Activated T-cell treated with anti-CD3 and anti-CD28 coated beads for 4 hours (primary cell): ENCODE results near the gene ODF2L.

Experiments
- DNase-seq: peaks from one replicate; pipeline ENCODE4 v3.0.0-alpha.2; 2020

Gene ODF2L

GRCh38 chr1:86395751-86396497, at the start of gene ODF2L:
ODF2L (minus strand) TSS chr1:86396323; CDS start chr1:86387027, 9,296 bp downstream.
- DNase-seq, result peak; percentile 79

DNA sequence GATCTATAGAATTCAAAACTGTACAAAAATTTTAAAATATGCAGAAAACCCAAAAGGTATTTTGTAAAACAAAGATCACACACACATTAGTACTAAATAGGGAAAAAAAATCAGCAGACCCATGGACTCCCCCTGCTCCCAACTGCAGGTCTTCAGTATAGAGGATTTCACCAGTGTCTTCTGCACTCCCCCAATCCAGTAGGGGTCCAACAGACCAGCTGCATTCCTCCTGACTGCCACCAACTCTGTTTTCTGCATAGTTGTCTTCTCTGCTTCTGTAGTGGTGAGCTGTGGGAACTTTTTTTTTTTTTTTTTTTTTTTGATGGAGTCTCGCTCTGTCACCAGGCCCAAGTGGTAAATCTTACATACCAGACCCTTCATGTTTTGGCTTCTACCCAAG, 49.8 kb upstream of the ODF2L start:
- no peak for DNase-seq

DNA sequence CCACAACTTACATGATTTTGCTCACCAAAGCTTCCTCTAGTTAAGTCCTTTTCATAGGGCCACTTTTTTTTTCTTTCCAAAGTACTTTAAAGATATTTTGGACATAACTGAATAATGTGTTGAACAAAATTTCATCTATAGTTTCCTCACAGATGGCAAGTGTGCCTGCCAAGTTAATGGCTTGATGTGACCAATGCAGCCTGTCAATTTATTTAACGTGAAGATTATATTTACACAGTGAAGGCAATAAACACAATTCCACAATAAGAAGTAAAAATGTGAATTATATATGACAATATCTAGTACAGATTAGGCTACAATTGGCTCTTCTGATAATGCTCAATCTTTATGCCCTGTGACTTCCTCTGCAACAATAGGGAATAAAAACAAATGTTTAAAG, 45.9 kb upstream of the ODF2L start:
- no peak for DNase-seq

- DNase-seq, result no peak
These were observed 45.5 kb upstream of the ODF2L start for GRCh38 chr1:86441581-86441980.

DNA sequence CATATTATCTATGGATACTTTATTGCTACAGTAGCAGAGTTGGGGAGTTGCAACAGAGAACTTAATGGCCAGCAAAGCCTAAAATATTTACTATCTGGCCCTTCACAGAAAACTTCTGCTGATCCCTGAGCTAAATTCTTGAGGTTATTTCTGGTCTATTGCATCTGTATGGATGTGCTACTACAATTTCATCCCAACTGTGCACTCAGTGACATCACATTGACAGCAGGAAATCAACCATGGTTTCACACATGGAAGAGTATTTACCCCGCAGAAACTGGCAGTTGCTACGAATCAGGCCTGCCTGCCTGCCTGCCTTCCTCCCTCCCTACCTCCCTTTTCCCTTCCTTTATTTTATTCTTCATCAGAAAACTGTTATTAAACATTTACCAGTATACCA, 39.9 kb upstream of the ODF2L start:
- DNase-seq, result no peak

GRCh38 chr1:86435327-86435726, 39.2 kb upstream of the ODF2L start:
- DNase-seq, result no peak

DNA sequence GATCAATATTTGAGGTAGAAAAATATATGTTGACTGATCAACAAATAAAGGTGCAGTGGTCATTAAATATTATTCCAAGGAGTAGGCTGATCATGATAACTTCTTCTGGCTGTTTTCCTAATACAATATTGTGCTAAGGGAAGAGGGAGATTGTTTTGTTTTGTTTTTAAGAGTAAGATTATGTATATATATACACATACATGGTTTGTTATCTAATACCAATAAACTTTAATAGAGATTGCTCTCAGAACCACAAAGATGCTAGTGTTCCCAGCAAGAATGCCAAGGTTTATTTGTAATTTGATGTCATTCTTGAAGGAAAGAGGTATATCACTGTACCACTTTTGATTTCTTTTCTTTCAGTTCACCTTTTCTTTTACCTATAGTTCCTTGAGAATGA, 37.9 kb upstream of the ODF2L start:
- DNase-seq, result no peak

GRCh38 chr1:86430376-86430775, 34.3 kb upstream of the ODF2L start:
- DNase-seq, result no peak

DNA sequence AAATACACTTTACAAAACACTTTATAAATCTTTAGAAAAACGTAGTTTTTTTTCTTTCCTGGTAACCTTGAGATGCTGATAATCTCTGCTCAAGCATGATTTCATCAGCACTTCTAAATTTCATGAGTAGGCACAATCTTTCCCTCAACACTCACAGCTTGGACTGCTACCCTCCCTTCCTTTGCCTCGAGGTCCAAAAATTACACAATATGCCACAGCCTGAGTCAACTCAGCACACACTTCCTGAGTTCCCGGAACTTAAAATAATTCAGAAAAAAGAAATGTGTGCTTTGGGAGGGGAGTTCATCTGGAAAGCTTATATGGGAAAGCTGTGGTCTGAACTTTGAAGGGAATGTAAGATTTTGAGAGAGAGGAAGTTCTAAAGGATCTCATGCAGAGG, 33.7 kb upstream of the ODF2L start:
- no peak for DNase-seq

- no peak for DNase-seq
These were observed 33.1 kb upstream of the ODF2L start for GRCh38 chr1:86429122-86429725.

- DNase-seq, result no peak
These were observed 27.8 kb upstream of the ODF2L start, which contains the start of gene CLCA2 for GRCh38 chr1:86423873-86424272. CLCA2 (plus strand) TSS chr1:86424171; CDS start chr1:86424248, 77 bp downstream.

DNA sequence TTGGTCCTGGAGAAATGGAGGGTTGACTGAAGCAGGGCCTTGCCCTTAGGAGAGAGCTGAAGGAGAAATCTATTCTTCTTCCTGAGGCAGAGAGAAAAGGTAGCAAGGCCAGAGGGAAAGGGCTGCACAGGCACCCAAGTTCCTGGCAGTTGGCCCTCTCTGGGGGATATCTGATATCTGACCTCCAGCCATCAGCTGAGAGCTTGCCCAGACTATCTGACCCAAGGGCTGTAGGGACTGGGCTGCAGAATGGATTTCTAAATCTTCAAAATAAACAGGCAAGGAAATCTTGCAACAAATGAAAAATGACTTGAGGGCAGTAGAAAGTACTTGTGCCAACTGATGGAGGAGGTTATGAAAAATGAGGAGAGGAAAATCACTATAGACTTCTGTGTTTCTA, 27.4 kb upstream of the ODF2L start:
- no peak for DNase-seq

DNA sequence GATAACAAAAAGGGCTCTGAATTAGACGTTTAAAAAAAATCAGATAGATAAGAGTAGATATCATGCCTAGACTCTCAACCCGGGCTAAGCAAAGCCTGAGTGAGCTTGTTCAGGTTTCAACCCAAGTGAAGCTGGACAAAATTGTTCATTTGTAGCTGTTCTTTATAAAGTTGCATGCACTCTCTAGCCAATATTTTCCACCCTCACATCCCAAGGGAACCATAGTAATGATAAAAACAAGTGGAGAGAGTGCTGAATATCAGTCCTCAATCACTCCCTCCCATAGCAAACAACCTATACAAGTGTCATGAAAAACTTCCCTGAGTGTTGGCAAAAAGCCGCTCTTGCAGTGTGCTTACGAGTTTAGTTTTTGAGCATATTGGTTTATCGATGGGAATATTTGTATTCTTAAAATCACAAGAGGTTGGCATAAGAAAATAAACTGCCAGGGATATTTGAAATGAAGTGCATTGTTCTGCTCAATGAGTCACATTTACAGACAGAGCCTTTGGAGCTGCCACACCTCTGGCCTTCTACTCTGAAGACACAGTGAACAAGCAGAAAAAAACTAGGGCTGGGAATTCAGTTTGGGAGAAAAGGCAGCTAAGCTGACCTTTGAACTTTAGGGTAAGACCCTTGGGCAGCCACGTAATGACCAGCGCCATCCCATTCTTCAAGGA, 25.6 kb upstream of the ODF2L start:
- DNase-seq, result no peak

GRCh38 chr1:86419277-86419903, 23.3 kb upstream of the ODF2L start:
- DNase-seq, result peak; percentile 14

GRCh38 chr1:86416343-86416742, 20.2 kb upstream of the ODF2L start:
- DNase-seq, result no peak

DNA sequence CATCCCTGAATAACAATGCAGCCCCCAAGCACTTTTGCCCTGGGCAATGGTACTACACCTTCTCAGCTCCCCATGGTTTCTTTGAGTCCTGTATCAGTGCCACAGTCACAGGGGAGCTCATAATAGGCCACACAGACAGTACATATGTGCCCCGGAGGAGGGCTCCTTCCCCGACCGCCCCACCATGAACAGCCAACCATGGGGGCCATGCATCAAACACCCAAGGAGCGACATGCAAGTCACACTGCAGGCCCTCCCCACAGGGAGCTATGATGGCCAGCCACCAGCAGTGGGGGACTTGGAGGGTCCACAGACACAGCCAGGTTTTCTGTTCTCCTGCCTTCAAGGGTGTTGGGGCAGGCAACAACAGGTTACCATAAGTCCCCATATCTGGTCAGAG, 14.8 kb upstream of the ODF2L start:
- no peak for DNase-seq

- DNase-seq, result no peak
These were observed 13.4 kb upstream of the ODF2L start for GRCh38 chr1:86409416-86410021.

- no peak for DNase-seq
These were observed 371 bp upstream of the ODF2L start for GRCh38 chr1:86396498-86396890.

- DNase-seq, result no peak
These were observed 1.7 kb downstream of the ODF2L start for GRCh38 chr1:86394416-86394815.

- no peak for DNase-seq
These were observed 6.8 kb downstream of the ODF2L start for GRCh38 chr1:86389307-86389706.

- no peak for DNase-seq
These were observed 7.3 kb downstream of the ODF2L start for GRCh38 chr1:86388777-86389176.

- DNase-seq, result no peak
These were observed 8.1 kb downstream of the ODF2L start for GRCh38 chr1:86387916-86388627.

GRCh38 chr1:86382878-86383277, 13.2 kb downstream of the ODF2L start:
- no peak for DNase-seq
